Measurements from ENCODE around the gene FBLN1. TPM values are rescaled to one million over a fixed set of nuclear protein-coding genes. Genes with fewer than 3 reads are reported as not detected.

Gene FBLN1
- total RNA-seq, 1 experiment from 2014 or later, result 85.4 TPM

GRCh38 chr22:45650721-45651120 lies 148.0 kb downstream of the FBLN1 start:
- in situ Hi-C loops (cut with HindIII; ENCODE audit: low pct_unique_long_range_greater_than_20kb, low sequenced_read_pairs), result no loop called here
- DNase-seq (ENCODE audit: low read depth), result no peak

Other genes with a start within 250 kb of the FBLN1 start
- 2.1 and 5.9 TPM in 2 replicates for gene UPK3A, start 217.9 kb upstream of the FBLN1 start, total RNA-seq (2014; rRNA removed; shearing (Covaris generic); ENCODE audit: low replicate concordance)
- gene FAM118A, start 192.9 kb upstream of the FBLN1 start, total RNA-seq (2014; rRNA removed; shearing (Covaris generic); ENCODE audit: low replicate concordance), result 14.6 and 35.8 TPM in 2 replicates
- gene SMC1B, start 89.3 kb upstream of the FBLN1 start, total RNA-seq (2014; rRNA removed; shearing (Covaris generic); ENCODE audit: low replicate concordance), result 0.27 and 2.5 TPM in 2 replicates
- 1.6 and 5.3 TPM in 2 replicates for gene RIBC2, start 89.2 kb upstream of the FBLN1 start, total RNA-seq (2014; rRNA removed; shearing (Covaris generic); ENCODE audit: low replicate concordance)
- gene ATXN10, start 169.0 kb downstream of the FBLN1 start, total RNA-seq (2014; rRNA removed; shearing (Covaris generic); ENCODE audit: low replicate concordance), result 228 and 323 TPM in 2 replicates